Activated effector memory CD4-positive, alpha-beta T cell treated with Interleukin-2 at 50 U/mL for 16 hours (primary cell): ENCODE results near the gene ZNF862.
A peak's percentile ranks its signal among the peaks of the same experiment; 100 is the strongest.

Experiments used
- DNase-seq: peaks from one replicate; pipeline ENCODE4 v3.0.0-alpha.2; 2020

The ZNF862 gene

DNA sequence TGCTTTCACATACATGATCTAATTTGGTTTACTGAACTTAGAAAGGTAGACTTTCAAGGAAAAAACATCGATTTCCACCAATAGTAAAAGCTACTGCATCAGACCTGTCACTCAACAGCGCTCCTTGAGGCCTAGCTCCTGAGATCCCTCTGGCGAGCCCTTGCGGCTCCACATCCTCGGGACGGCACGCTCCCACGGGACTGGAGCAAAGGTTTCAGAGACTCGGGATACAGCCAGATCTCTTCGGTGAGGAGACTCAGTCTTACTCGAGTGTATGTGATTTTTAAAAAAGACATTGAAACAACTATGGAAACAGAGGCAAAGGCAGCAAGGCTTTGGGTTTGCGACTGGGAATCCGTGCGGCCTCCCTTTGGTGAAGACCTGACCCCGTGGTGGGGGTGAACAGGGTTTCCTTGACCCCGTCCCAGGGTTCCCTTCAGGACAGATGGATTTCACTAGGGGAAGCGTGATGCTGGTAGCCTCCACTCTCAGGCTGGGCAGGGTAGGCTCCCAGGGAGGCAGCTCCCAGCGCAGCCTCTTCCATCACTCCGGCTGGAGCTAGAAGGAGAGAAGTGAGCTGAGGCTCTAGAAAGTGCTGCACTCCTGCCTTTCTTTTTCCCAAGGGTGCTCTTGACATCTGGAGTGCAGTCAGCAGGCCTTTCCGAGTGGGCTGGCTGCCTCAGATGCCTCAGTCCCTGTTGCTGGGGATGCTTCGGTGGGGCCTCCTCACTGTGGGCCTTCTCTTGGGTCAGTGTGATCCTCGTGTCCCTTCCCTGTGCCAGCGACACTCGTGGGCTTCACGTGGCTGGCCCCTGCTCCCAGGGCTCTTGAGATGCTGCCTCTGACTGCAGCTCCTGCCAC is 29.8 kb downstream of the ZNF862 start:
- no peak for DNase-seq

DNA sequence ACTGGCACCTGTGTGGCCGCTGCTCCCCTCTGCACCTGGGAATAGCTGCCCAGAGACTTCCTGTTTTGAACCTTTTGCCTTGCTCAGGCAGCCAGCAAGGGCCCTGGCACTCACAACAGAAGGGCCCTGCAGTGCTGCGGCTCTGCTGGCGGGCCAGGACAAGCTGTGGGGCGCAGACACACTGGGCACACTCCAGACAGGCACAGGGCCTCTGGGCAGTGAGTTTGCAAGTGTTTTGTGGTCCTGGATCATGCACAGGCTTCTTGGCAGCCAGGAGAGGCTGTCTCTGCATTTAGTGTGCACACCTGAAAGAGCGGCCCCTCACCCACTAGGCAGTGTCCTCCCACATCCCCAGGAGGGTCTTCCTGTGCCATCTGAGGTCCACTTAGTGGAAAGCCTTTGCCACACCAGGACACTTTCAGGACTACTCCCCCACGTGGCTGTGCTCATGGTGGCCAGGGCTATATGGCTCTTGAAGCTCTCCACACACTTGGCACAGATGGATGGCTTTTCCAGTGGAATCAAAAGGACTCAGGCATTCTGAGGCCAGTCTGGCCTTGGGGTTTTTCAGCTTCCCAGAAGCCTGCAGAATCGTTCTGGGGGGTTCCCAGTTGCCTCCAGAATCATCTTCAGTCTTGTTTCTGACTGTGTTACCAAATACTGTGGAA is 30.6 kb downstream of the ZNF862 start:
- DNase-seq = no peak

DNA sequence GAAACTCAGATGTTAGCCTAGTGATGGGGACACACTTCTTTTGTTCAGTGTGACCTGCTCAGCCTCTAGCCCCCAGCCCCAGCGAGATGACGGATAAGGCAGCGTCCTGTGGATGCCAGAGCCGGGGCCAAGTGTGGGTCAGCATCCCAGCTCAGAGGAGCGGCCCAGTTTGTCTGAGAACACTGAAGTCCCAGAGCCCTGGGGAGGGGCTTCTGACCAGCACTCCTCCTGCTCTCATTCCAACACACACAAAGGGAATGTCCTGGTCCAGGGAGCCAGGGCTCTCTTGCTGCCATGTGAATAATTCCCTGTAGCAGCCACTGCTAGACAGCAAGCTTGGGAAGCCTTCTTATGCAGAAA is 31.1 kb downstream of the ZNF862 start:
- DNase-seq = no peak

DNA sequence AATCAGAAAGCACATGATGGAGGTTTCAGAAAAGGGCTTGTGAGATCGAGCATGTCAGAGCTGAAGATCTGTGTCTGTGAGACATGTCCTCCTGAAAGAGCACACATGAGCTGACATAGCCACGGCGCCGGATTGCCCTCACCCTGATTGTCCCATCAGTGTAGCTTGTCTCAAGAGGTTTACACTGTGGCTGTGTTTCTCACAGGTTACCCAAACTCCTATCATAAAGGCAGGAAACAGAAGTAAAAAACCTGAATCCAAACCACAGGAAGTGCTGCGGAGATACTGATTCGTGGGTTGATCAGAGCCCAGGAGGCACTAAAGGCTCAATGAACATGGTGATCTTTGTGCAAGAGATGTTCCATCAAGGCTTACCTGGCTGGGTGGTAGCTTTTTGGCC is 31.7 kb downstream of the ZNF862 start:
- peak; percentile 29 for DNase-seq

DNA sequence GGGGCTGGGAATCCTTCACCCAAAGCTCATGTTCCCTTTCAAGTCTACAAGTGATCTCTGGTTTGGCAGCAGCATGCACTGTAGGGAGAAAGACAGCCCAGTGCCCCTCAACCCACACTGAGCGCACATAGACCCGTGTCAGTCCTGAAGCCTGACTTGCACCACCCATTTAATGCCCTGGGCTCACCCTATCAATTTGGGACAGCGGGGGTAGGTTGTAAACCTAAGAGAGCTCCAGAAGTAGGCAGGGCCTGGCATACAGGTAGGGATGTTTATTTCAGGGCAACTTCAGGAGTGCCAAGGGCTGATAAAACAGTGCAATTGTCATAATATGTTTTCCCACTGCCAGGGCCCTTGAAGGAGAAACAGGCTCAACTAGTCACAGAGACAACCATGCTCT is 32.1 kb downstream of the ZNF862 start:
- DNase-seq = no peak

DNA sequence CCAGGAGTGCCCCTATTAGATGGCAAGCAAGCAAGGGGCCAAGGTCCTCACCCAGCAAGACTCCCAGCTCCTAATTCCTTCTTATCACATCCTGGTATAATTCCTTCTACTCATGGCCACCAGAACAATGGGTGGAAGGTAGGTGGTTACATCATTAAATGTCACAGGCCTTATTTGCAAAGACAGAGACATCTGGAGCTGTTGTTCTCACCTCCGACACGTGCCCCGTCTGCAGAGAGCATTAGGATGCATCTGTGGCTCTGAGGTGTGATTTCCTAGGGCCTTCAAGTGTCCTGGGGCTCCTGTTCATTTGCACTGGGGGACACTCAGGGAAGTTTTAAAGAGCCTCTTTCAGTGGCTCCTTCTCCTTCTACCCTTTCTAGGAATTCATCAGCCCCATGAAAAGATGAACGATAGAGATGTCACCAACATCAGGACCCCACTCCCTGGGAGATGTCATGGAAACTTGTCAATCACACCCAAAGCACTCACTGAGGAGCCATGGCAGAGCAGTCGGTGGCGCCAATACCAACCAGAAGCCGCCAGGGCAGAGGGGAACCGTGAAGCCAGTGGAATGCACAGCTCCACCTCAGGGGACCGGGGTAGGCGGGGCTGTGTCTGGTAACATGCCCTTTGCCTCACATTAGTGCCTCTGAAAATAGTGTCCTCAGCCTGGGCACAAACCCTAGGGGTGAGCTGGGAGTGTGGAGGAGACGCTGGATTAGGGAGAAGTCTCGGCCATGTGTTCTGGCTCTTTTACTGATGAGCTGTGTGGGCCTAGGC is 32.7 kb downstream of the ZNF862 start:
- no peak for DNase-seq

DNA sequence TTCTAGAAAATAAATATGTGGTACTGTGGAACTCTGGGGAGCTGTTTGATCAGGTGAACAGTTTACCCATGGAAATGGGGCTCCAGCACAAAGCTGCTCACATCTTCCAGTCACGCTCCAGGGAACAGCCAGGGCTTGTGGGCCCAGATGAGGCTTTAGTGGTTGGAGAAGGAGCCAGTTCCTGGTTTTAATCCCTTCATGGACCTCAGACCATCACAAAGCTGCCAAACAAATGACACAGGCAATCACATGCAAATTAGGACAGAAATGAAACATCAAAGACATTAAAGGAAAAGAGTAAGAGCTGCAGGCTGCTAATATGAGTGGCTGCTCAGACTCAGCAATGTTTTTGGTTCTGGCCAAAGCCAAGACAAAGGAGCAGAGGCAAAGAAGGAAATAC is 33.4 kb downstream of the ZNF862 start:
- DNase-seq = no peak

DNA sequence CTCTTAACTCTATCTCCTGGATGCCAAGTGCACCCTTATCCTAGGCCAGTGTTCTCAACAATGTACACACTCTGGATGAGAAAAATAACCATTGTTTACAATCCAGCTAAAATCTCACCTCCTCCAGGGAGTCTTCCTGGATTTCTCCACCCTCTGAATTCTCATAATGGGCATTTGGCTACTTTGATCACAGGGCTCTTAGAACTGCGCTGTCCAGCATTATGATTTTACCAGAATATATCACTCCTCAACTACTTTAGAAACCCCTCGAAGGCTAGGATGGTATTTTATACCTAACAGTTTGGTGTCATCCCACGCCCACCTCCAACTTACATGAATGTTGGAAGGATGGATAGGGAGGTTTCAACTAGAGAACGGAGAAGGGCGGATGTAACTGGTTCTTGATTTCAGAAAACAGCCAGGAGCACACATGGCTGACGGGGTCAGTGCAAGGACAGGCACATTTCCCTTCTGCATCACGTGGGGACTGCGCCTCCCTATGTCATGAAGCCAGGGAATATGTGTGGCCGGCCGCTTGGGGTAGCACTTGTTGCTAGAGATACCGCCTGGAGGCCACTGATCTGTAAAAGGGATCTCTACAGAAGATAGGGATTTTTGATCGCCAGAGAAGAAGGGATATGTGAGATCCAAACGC is 34.4 kb downstream of the ZNF862 start:
- DNase-seq = no peak

DNA sequence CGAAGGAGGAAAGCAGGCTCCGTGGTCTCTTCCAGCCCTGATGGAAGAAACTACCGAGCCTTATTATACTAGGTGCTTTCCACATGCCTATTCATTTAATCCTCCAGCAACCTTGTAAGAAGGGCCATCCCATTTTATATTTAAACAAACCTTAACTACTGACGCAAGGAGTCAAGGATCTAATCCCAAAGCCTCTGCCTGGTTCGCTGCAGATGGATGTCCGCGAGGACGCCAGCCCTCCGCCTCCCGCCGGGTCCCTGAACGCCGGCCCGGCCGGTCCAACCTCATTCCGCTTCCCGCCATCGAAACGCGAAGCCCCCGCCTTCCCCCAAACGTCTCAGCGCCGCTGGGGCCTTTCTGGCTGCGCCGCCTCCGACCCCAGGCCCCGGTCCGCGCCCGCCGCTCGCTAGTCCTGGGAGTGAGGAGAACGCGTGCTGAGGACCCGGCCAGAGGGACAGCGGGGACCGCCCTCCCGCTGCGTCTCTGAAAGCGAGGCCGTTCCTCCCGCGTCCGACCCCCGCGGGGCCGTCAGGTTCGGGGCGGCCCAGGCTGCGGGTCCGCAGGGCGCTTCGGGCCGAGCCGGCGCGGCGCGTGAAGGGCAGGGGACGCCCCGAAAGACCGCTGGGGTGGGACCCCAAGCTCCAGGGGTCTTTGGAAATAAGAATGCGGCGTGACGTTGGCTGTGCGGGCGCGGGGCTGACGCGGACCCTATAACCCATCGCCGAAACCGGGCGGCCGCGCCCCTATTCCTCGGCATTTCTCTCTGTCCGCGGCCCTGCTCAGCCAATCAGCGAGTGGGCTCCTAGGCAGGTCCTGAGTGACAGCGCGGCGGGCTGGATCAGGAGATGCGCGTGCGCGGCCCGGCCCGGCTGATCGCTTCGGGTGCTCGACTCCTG is 35.1 kb downstream of the ZNF862 start, which contains the start of gene ATP6V0E2:
Gene ATP6V0E2, plus strand, starts transcription at position 896 of the 896 bp plus-strand sequence. CDS start 97 bp downstream, outside the sequence.
- peak; percentile 85 for DNase-seq

DNA sequence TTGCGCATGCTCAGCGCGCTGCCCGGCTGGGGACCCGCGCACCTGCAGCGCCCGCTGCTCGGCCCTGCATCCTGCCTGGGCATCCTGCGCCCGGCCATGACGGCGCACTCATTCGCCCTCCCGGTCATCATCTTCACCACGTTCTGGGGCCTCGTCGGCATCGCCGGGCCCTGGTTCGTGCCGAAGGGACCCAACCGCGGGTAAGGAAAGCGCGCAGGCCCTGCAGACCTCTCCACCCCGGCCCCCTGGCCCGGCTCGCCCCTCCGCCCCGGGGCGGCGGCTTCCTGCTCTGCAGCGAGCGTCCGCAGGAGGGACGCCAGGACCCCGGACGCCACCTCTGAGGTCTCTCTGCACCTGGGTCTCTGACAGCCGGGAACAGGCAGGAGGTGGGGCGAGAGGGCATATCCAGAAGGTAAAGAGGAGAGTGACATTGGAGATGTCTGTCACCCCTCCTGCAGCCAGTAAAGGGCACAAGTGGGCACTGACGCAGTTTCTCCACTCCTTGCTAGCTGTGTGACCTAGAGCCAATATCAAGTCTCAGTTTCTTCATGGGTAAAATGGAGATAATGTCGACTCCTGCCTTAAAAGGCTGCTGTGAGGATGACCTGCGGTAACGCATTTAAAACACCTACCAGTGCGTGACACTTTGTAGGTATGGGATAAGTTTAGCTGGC is 35.9 kb downstream of the ZNF862 start:
- no peak for DNase-seq

DNA sequence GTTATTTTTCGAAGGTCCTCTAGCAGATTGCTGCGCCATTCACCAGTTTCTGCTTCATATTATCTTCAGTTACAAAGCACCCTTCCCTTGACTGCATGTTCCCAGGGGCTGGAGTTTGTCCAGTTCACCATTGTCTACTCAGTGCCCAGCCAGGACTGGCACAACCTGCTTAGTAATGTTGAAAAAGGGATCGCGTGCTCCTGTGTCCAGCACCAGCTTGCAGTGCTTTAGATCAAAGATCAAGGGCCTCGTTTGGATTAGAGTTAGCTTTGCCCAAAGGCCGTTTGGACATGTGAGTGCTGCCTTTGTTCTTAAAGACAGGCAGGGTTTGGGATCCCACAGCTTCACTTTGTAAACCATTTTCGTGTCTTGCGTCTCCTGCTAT is 36.5 kb downstream of the ZNF862 start:
- no peak for DNase-seq

DNA sequence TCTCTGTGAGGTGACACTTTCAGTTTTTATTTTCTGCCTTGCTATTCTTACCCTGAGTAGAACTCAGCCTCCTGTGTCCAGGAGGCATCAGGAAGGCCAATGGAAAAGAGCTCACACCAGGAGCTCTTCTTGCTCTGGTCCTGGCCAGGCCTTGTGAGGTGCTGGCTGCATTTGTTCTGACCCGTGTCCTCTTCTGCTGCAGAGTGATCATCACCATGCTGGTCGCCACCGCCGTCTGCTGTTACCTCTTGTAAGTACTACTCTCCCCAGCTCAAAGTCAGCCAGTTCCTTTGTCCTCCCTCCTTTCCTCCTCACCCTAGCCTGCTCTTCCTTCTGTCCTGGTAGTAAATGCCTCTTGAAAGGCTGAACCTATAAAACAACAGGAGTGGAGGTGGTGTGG is 37.2 kb downstream of the ZNF862 start:
- no peak for DNase-seq

DNA sequence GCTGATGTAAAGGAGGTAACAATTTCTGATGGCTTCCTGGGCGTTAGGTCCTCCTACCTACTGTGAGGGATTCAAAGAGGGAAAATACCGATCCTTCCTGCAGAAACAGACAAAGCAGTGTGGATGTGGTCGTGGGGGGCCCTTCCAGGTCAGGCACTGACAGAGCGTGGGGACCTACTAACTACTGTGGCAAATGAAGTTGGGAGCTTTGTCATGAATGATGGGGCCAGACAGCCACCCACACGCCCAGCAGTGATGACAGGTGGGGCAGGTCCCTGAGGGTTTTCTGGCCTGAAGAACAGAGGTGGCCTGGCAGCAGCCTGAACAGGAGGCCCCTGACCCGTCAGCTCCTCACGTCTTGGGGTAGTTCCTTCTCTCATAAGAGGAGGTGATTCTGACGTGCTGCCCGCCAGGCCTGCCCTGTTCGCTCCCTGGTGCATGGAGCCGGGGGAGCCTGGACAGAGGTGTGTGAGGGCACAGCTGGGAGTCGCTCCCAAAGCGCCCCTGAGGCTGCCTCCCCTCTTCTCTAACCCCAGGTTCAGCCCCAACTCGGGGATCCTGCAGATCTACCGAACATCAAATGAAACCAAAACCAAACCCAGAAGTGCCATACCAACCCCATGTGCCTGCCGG is 39.8 kb downstream of the ZNF862 start:
- no peak for DNase-seq

DNA sequence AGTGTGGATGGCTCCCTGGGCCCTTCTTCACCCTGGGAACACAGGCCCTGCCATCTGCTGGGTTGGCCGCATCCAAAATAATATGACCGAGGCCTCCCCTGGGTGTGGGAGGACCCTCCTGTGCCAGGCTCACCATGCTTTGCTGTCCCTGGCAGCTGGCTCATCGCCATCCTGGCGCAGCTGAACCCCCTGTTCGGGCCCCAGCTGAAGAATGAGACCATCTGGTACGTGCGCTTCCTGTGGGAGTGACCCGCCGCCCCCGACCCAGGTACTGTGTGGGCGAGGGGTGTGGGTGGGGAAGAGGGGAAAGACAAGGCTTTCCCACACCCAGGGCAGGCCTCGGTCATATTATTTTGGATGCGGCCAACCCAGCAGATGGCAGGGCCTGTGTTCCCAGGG is 40.3 kb downstream of the ZNF862 start:
- no peak for DNase-seq

DNA sequence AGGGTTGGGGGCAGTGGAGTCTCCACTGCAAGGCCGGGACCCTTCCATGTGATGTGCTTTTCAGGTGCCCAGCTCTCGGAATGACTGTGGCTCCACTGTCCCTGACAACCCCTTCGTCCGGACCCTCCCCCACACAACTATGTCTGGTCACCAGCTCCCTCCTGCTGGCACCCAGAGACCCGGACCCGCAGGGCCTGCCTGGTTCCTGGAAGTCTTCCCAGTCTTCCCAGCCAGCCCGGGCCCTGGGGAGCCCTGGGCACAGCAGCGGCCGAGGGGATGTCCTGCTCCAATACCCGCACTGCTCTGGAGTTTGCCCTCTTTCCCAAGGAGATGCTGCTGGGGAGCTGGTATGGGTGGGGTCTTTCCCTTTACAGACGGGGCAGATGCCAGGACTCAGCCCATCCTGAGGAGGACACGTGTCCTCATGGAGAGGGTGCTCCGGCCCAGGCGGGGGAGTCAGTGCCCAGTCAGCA is 41.1 kb downstream of the ZNF862 start:
- no peak for DNase-seq

DNA sequence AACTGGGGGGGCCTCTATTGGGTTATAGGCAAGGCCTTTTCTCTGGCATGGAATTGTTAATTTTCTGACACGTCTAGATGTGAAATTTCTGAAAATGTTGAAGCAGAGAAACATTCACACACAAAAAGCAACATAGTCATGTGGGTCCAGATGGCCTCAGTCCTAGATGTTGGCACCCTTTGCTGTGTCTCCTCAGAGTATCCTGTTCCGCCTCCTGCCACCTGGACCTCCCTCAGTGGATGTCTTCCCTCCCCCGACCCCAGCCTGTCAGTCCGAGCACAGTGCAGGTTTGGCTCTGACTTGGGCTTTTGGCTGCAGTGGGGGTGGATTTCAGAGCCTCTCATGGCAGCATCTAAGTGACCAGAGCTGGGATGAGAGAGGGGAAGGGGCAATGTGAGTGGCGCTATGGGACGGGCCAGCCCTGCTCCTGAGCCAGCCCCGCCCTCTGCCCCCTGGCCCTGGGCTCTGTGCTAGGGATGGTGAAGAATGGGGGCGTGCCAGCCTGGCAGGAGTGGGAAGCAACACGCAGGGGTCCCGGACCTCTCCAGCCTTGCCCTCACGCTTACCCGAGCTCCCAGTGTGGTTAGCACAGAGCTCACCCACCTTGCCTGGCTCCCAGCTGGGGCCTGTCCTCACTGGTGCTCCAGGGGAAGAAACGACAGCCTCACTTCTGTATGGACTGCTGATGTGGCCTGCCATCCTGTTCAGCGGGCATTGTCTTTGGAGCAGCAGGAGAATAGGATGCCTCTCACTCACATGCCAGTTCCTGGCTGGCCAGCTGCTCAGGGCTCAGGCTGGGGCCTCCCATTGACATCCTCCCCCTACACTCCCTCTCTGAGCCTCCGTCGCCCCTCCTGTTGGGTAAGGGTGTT is 41.8 kb downstream of the ZNF862 start:
- DNase-seq = no peak

DNA sequence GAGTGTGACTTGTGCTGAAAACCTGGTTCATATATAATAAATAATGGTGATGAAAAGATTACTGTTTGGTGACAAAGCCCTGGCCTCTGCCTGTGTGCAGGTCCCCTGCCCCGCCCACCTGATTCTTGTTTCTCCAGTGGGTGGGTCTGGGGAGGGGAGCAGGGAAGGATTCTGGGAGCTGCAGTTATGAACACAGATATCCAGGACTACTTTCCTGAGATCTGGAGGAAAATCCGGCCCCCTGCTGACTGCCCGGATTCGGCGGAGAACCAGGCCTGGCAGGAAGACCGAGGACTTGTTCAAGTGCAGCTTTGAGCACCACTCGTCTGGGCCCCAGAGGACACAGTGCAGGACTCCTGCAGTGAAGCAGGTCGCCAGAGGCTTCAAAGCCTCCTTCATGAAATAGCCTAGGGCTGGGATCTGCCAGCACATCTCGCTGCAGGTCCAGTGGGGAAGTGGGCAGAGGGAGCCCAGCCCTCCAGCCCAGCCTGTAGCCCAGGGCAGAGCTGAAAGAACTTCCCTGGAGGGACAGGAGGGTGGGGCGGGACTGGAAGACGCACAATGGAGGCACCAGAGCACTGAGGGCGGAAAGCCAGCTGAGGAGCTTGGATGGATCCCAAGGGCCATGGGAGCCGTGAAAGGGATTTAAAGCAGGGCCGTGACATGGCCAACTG is 42.6 kb downstream of the ZNF862 start:
- DNase-seq = no peak

DNA sequence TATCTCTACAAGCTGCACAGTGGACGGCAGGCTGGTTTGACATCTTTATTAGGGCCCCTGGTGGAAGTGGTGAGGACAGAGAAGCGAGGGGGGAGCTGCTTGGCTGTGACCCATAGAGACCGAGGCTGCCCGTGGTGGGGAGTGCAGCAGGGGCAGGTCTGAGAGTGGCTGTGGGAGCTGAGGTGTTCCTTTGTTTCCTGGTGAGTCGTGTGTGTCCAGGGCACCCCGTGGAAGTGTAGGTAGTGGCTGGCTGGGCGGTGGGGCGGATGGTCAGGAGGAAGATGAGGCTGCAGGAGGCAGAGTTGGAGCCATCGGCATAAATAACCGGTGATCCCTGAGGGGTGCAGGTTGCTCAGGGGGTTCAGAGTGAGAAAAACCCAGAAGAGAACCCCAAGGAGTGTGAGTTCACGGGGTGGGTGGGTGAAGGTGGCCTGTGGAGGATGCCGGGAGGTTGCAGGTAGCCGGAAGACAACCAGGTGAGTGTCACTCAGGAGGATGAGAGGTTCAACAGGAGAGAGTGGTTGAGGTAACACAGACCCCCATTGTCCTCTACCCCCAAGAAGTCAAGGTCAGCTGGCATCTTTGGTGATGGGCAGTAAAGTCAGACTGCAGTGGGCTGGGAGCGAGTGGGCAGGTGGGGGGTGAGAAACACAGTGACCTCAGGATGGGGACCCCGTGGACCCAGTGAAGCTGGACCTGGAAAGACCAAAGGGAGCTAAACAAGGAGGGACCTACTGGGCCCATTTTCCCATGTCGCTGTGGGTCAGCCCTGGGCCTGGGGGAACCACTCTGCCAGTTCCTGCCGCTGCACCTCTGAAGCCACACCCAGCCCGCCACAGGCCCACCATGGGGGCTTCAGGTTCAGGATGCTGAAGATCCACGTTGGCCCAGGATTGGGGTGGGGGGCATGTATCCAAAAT is 43.4 kb downstream of the ZNF862 start:
- no peak for DNase-seq
